LNCaP clone FGC (cell line): ENCODE data around the gene WNT6.
A peak's percentile ranks its signal among the peaks of the same experiment; 100 is the strongest.

Experiments used
- DNase-seq: peaks from one replicate; pipeline ENCODE4 v3.0.0-alpha.2; 2011; ENCODE audit warnings: low read depth
- H3K4me3 ChIP-seq: 2 replicates; pipeline ENCODE4 v1.5.1; 2011; ENCODE audit warnings: mild to moderate bottlenecking, low read depth, low read length, control low read depth
- TF ChIP-seq, protein P1 (sequence below): IDR thresholded peaks from 2 replicates; pipeline ENCODE4 v1.5.1; 2012; ENCODE audit warnings: mild to moderate bottlenecking; ENCODE audit not compliant: control insufficient read depth, insufficient read depth; ENCODE audit errors: extremely low read depth

The WNT6 gene

GRCh38 chr2:218870984-218871344, 11.4 kb downstream of the WNT6 start:
- TF ChIP-seq, protein P1, sequence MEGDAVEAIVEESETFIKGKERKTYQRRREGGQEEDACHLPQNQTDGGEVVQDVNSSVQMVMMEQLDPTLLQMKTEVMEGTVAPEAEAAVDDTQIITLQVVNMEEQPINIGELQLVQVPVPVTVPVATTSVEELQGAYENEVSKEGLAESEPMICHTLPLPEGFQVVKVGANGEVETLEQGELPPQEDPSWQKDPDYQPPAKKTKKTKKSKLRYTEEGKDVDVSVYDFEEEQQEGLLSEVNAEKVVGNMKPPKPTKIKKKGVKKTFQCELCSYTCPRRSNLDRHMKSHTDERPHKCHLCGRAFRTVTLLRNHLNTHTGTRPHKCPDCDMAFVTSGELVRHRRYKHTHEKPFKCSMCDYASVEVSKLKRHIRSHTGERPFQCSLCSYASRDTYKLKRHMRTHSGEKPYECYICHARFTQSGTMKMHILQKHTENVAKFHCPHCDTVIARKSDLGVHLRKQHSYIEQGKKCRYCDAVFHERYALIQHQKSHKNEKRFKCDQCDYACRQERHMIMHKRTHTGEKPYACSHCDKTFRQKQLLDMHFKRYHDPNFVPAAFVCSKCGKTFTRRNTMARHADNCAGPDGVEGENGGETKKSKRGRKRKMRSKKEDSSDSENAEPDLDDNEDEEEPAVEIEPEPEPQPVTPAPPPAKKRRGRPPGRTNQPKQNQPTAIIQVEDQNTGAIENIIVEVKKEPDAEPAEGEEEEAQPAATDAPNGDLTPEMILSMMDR = no peak
- DNase-seq = no peak
- H3K4me3 ChIP-seq = no peak overlapping the region

DNA sequence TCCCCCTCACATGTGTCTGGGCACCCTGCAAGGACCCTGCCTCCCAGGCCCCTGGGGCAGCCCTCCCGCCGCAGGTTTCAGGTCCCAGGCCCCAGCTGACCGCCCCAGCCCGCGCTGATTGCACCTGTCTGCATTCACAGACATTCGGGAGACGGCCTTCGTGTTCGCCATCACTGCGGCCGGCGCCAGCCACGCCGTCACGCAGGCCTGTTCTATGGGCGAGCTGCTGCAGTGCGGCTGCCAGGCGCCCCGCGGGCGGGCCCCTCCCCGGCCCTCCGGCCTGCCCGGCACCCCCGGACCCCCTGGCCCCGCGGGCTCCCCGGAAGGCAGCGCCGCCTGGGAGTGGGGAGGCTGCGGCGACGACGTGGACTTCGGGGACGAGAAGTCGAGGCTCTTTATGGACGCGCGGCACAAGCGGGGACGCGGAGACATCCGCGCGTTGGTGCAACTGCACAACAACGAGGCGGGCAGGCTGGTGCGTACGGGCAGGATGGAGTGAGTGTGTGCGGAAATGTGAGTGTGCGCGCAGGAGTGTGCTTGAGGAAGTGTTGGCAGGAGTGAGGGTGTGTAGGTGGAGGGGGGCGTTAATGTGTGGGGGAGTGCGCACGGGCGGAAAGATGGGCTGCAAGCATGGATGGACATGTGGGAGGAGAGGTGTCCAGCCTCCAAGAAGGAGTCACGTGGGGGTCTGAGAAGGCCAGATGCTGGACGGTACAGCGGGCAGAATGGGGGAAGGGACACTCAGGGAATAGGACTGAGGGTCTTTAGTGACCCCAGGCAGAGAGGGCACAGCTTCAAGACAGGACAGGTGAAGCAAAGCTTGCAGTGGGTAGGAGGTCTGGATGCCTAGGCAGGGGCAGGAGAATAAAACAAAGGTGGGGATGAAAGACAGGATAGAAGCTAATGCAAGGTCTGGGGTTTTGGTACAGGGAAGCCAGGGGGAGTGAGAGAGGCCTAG, 12.0 kb downstream of the WNT6 start:
- H3K4me3 ChIP-seq = no peak overlapping the region
- DNase-seq = no peak
- TF ChIP-seq, protein P1 = no peak

- TF ChIP-seq, protein P1 = no peak
- DNase-seq = no peak
- H3K4me3 ChIP-seq = no peak overlapping the region
Measured at GRCh38 chr2:218872645-218873358, 13.2 kb downstream of the WNT6 start.

GRCh38 chr2:218873359-218874194, 14.0 kb downstream of the WNT6 start:
- TF ChIP-seq, protein P1 = no peak
- DNase-seq = no peak
- no peak overlapping the region for H3K4me3 ChIP-seq

- H3K4me3 ChIP-seq = no peak overlapping the region
- DNase-seq = no peak
- TF ChIP-seq, protein P1 = no peak
Measured at GRCh38 chr2:218875692-218876246, 16.2 kb downstream of the WNT6 start.

- no peak overlapping the region for H3K4me3 ChIP-seq
- DNase-seq = no peak
- TF ChIP-seq, protein P1 = peak; percentile 66
Measured at GRCh38 chr2:218876562-218877219, 17.1 kb downstream of the WNT6 start.
